Upper lobe of left lung (tissue), 6 donors: ENCODE results near the gene STARD5. TPM values are rescaled to one million over a fixed set of nuclear protein-coding genes. Genes with fewer than 3 reads are reported as not detected.

Source experiments
- ATAC-seq, 2 donors: fragments of 200-7000 bp; cut with Tn5 transposase; one replicate each; pipeline ENCODE4 v1.9.1; 2022; ENCODE audit warnings: mild to moderate bottlenecking in 2 of 2, moderate library complexity in 2 of 2; ENCODE audit not compliant: low FRiP score in 2 of 2
- DNase-seq, 2 donors: peaks; one replicate each; pipeline ENCODE4 v3.0.0-alpha.2; 2019 to 2020
- H3K27ac ChIP-seq, 4 donors: fragments of 200-600 bp; sonication (generic); one replicate each; pipeline ENCODE4 v1.5.1; 2016 to 2019
- H3K27me3 ChIP-seq, 4 donors: fragments of 200-600 bp; sonication (generic); one replicate each; pipeline ENCODE4 v1.5.1; 2017 to 2019
- H3K36me3 ChIP-seq, 4 donors: fragments of 200-600 bp; sonication (generic); one replicate each; pipeline ENCODE4 v1.5.1; 2016 to 2019
- H3K4me1 ChIP-seq, 4 donors: fragments of 200-600 bp; sonication (generic); one replicate each; pipeline ENCODE4 v1.5.1; 2018 to 2019
- H3K4me3 ChIP-seq, 4 donors: fragments of 200-600 bp; sonication (generic); one replicate each; pipeline ENCODE4 v1.5.1; 2017 to 2019; ENCODE audit warnings: mild to moderate bottlenecking in 2 of 4, moderate library complexity in 1 of 4
- H3K9me3 ChIP-seq, 4 donors: fragments of 200-600 bp; sonication (generic); one replicate each; pipeline ENCODE4 v1.5.1; 2018 to 2019
- EP300 ChIP-seq, 4 donors: sonication (generic); formaldehyde crosslinking; IDR thresholded peaks; one replicate each; pipeline ENCODE4 v1.5.1; 2017; ENCODE audit warnings: antibody characterized with exemption in 4 of 4, control low read depth in 2 of 4
- POLR2A ChIP-seq, 4 donors: fragments of 450-650 bp; IDR thresholded peaks; one replicate each; pipeline ENCODE4 v1.5.1; 2016 to 2017; ENCODE audit warnings: antibody characterized with exemption in 4 of 4, mild to moderate bottlenecking in 2 of 4
- POLR2AphosphoS5 ChIP-seq, 2 donors: sonication (generic); formaldehyde crosslinking; IDR thresholded peaks; one replicate each; pipeline ENCODE4 v1.5.1; 2017; ENCODE audit warnings: antibody characterized with exemption in 2 of 2
- WGBS, 2 donors: methylation state at CpG; one replicate each; pipeline ENCODE4 v1.1.5; 2017 to 2018; 5-methylcytosine and 5-hydroxymethylcytosine counted together
- total RNA-seq, 6 donors: library from RNA; depleted of rRNA in 4 of 6; stranded (reverse); fragments of >200 nt in 4 of 6; gene quantifications; one replicate each; pipeline versions ENCODE4 v1.1.0 to v1.2.1, GENCODE V29; 2016 to 2021
- TF ChIP-seq, protein P1 (sequence below), 6 experiments: fragments of 450-650 bp in 4 of 6; fragments of 200-600 bp in 2 of 6; sonication (generic) in 2 of 6; IDR thresholded peaks; one replicate each; pipeline ENCODE4 v1.5.1; 2016 to 2019; ENCODE audit warnings: antibody characterized with exemption in 6 of 6
- donor health status: DM: no; HTN: no; CAD: no; lungs with moderate emphysema.
- donor health status: DM: no; HTN: yes; CAD: no; lungs with severe emphysema.

STARD5 gene
- total RNA-seq, 6 donors from 2014 or later = 3.0 to 8.3 (median 5.6) TPM

DNA sequence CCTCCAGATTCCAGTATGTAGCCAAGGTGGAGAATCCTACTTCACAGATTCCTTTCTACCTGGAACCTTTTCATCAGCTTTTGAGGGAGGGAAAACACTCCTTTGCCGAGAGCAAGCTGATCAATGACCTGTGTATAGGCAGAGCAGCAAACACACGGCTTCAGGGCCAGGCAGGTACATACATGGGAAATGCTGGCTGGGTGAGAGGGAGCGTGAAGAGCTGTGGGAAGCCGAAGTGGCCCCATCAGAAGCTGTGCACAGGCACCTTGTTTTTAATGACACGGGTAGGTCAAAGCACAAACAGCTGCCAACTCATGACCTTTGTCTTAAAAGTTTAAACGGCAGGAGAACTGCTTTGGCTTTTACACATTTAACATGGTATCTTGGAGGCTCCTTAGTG is 25.3 kb downstream of the STARD5 start:
- H3K4me1 ChIP-seq = peaks cover 38 to 66% (median 55%) of the 10 kb centered on the region in 4 donors
- H3K27me3 ChIP-seq = no peaks in the 10 kb centered on the region
- DNase-seq (no peak), ATAC-seq (no peak)
- H3K27ac ChIP-seq = peak overlapping the region; percentile 79 to 84 (median 83)
- H3K4me3 ChIP-seq = peak overlapping the region in 3 of 4 donors; percentile 34 to 50 (median 42)
- 48 to 72% methylated on average over 6 of the region's 6 CpGs for WGBS, 2 donors
- no peaks in the 10 kb centered on the region for H3K9me3 ChIP-seq
- no peak for TF ChIP-seq POLR2AphosphoS5 (IDR thresholded peaks at IDR 0.05)
- TF ChIP-seq EP300 (IDR thresholded peaks at IDR 0.05) = no peak
- TF ChIP-seq, protein P1, sequence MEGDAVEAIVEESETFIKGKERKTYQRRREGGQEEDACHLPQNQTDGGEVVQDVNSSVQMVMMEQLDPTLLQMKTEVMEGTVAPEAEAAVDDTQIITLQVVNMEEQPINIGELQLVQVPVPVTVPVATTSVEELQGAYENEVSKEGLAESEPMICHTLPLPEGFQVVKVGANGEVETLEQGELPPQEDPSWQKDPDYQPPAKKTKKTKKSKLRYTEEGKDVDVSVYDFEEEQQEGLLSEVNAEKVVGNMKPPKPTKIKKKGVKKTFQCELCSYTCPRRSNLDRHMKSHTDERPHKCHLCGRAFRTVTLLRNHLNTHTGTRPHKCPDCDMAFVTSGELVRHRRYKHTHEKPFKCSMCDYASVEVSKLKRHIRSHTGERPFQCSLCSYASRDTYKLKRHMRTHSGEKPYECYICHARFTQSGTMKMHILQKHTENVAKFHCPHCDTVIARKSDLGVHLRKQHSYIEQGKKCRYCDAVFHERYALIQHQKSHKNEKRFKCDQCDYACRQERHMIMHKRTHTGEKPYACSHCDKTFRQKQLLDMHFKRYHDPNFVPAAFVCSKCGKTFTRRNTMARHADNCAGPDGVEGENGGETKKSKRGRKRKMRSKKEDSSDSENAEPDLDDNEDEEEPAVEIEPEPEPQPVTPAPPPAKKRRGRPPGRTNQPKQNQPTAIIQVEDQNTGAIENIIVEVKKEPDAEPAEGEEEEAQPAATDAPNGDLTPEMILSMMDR (IDR thresholded peaks at IDR 0.05) = no peak
- no peak for TF ChIP-seq POLR2A (IDR thresholded peaks at IDR 0.05)
- H3K36me3 ChIP-seq = peaks cover 0 to 58% (median 15%) of the 10 kb centered on the region in 4 donors

DNA sequence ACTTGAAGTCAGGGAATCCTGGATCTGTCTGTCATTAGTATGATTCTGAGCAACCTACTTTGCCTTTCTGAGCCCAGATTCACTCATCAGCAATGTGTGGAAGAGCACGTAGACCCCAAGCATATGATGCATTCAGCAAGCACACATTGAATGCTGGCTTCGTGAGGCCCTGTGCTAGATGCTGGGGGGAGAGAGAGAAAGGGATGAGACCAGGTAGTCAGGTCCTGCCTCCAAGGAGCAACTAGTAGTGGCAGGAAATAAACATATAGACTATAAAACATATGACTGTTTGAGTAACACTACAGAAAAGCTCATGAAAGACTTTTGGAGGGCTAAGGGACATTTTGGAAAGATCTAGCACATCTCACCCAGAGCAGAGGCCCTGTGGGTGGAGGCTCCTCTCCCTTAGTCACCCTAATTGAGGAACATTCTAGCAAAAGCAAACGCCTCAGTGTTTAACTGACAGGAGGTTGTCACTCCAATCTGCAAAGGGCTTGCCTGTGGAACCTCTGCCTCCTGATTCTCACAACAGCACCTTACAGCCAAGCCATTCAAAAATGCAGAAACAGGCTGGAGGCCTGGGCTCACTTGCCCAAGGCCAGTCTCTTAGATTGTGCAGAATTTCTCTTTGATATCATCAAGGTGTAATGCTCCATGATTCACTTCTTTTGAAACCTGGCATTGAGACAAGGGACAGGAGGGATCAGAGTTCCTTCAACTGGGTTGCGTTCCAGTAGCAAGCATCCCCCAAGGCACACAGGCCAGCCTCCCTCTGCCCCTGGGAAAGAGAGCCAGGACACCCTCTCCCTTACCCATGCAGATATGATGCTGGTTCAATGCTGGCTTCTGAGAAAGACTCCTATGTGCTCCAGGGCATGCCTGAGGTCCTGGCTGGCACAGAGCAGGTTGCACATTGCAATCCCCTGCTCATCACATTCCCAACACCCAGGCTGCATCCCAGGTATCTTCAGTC is 26.1 kb downstream of the STARD5 start:
- no peaks in the 10 kb centered on the region for H3K27me3 ChIP-seq
- H3K4me1 ChIP-seq = peaks cover 36 to 63% (median 48%) of the 10 kb centered on the region in 4 donors
- H3K27ac ChIP-seq = peak overlapping the region; percentile 79 to 84 (median 83)
- peak; percentile 24 to 42 for ATAC-seq
- no peaks in the 10 kb centered on the region for H3K9me3 ChIP-seq
- H3K4me3 ChIP-seq = peak overlapping the region in 3 of 4 donors; percentile 34 to 50 (median 42)
- TF ChIP-seq POLR2AphosphoS5 (IDR thresholded peaks at IDR 0.05) = no peak
- TF ChIP-seq EP300 (IDR thresholded peaks at IDR 0.05) = no peak
- TF ChIP-seq, protein P1 (IDR thresholded peaks at IDR 0.05) = no peak
- no peak for TF ChIP-seq POLR2A (IDR thresholded peaks at IDR 0.05)
- DNase-seq = no peak
- whole genome bisulfite sequencing, 2 donors = 64 to 65% methylated on average over 4 of the region's 4 CpGs
- peaks cover 0 to 58% (median 14%) of the 10 kb centered on the region in 4 donors for H3K36me3 ChIP-seq

DNA sequence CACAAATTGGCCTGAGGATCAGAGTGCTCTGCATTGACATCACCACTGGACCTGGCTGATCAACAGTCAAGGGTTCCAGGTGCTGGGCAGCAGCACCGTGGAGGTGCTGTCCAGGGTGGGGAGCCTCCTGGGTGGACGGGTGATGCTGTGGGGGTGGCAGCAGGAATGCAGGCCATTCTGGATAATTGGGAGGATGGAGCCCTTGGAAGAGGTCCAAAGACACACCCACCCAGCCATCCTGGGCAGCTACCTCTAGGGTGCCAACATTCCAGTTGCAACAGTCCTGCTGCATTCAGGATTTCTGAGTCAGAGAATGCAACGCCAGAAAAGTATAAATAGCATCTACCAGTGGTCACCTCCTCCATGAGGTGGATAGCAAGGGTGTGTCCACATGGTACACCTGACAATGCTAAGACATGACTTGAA is 26.8 kb downstream of the STARD5 start:
- H3K27me3 ChIP-seq = no peaks in the 10 kb centered on the region
- H3K36me3 ChIP-seq = peaks cover 0 to 58% (median 16%) of the 10 kb centered on the region in 4 donors
- DNase-seq (no peak), ATAC-seq (no peak)
- peak overlapping the region; percentile 79 to 84 (median 83) for H3K27ac ChIP-seq
- TF ChIP-seq EP300 (IDR thresholded peaks at IDR 0.05) (no peak), POLR2AphosphoS5 (IDR thresholded peaks at IDR 0.05) (no peak)
- TF ChIP-seq, protein P1 (IDR thresholded peaks at IDR 0.05) = no peak
- peaks cover 34 to 57% (median 41%) of the 10 kb centered on the region in 4 donors for H3K4me1 ChIP-seq
- peak overlapping the region in 3 of 4 donors; percentile 34 to 50 (median 42) for H3K4me3 ChIP-seq
- H3K9me3 ChIP-seq = no peaks in the 10 kb centered on the region
- 23 to 42% methylated on average over 3 of the region's 3 CpGs for WGBS, 2 donors

DNA sequence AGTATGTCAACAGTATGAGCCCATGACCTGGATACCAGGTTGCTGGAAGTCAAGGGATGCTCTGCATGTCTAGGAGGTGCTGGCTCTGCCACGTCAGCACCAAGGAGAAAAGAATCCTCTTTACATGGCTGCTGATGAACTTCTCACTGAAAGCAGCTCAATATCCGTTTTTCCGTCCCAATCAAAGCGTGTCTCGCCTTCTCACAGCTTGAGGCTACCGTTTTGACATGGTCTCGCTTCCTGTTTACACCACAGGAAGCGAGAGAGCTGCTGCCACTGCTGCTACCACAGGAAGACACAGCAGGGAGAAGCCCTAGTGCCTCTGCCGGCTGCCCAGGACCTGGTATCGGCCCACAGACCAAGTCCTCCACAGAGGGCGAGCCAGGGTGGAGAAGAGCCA is 27.3 kb downstream of the STARD5 start:
- DNase-seq = peak in 1 of 2 donors; percentile 86
- Histone ChIP-seq H3K4me3 (peak overlapping the region in 3 of 4 donors; percentile 34 to 50 (median 42)), H3K27ac (peak overlapping the region; percentile 79 to 84 (median 83)), H3K36me3 (peaks cover 0 to 58% (median 13%) of the 10 kb centered on the region in 4 donors), H3K27me3 (no peaks in the 10 kb centered on the region), H3K4me1 (peaks cover 29 to 52% (median 38%) of the 10 kb centered on the region in 4 donors), H3K9me3 (no peaks in the 10 kb centered on the region)
- peak; percentile 60 to 77 for ATAC-seq
- TF ChIP-seq, protein P1 (IDR thresholded peaks at IDR 0.05) = no peak
- no peak for TF ChIP-seq EP300 (IDR thresholded peaks at IDR 0.05)
- TF ChIP-seq POLR2AphosphoS5 (IDR thresholded peaks at IDR 0.05) = peak; percentile 76 to 79
- TF ChIP-seq POLR2A (IDR thresholded peaks at IDR 0.05) = peak in 2 of 4 donors; percentile 16 to 78
- WGBS, 2 donors = 28 to 32% methylated on average over 8 to 11 of the region's 11 CpGs
